SIG-M5 treated with dmso at 0.1 percent for 504 hours (cell line): ENCODE results near the gene AGTRAP.

Experiments used
- DNase-seq: peaks from one replicate; lab custom pipeline; 2025; ENCODE audit not compliant: unreplicated experiment; lab: John Stamatoyannopoulos, UW

The AGTRAP gene

DNA sequence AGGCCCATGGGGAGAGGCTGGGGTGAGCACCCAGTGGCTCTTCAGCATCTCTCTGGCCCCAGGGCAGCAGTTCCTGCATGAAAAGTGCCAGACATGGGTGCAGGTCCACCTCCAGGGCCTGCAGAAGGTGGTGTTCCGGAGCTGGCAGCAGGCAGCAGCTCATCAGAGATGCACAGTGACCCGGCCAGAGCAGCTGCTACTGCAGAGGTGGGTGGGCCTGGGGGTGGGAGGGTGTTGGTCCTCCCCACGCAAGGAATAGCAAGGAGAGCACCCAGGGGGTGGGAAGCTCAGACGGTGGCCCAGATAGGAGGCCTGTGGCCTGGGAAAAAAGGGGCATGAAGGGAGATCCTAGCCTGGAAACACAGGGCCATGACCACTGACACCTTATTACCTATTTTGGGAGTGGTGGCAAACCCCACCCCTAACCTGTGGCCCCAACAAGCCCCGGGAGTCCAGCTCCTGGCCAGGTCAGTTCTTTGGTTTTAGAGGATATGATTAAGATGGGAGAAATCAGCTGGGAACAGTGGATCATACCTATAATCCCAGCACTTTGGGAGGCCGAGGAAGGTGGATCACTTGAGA is 46.3 kb downstream of the AGTRAP start:
- no peak for DNase-seq

DNA sequence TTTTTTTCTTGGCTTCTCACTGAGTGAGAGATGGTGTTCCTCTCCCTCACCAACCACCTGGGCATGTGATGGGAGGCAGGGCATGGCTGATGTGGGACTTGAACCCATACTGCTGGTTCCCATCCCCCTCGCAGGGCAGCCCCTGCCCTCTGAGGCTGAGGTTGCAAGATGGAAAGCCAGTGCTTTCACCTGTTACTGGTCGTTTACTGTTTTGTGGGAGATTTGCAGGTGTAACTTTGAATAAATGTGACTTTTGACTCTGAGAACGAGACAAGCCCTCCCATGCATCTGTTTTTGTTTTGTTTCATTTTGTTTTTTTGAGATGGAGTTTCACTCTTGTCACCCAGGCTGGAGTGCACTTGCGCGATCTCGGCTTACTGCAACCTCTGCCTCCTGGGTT is 47.6 kb downstream of the AGTRAP start:
- DNase-seq = no peak

DNA sequence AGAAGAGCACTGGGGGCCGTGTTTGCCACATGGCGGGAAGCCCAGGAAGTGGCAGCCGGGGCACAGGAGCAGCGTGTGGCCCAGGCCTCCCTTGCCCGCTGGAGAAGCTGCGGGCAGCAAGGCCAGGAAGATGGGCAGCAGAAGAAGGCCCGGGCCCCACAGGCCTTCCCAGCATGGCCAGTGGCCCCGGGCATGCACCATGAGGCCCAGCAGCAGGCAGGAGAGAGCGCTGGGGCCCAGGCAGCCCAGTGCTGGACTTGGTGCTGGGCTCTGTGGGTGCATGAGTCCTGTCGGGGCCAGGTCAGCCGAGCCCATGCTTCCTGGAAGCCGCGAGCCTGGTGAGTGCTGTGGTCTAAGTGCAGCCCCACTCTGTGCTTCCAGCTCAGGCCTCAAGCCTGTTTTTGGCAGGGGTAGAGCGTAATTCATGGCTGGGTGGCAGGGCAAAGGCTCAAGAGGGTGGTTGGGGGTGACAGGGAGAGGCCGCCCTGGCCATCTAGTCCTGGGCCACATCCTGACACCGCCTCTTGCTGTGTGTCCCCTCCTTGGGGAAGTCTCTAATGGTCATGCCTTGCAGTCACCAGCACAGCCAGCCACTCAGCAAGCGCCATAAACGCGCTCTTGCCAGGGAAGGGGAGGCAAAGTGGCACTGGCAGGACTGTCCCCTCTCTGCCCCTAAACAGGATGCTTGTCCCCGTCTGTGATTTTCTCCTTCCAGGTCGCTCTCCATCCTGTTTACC is 48.5 kb downstream of the AGTRAP start:
- no peak for DNase-seq

DNA sequence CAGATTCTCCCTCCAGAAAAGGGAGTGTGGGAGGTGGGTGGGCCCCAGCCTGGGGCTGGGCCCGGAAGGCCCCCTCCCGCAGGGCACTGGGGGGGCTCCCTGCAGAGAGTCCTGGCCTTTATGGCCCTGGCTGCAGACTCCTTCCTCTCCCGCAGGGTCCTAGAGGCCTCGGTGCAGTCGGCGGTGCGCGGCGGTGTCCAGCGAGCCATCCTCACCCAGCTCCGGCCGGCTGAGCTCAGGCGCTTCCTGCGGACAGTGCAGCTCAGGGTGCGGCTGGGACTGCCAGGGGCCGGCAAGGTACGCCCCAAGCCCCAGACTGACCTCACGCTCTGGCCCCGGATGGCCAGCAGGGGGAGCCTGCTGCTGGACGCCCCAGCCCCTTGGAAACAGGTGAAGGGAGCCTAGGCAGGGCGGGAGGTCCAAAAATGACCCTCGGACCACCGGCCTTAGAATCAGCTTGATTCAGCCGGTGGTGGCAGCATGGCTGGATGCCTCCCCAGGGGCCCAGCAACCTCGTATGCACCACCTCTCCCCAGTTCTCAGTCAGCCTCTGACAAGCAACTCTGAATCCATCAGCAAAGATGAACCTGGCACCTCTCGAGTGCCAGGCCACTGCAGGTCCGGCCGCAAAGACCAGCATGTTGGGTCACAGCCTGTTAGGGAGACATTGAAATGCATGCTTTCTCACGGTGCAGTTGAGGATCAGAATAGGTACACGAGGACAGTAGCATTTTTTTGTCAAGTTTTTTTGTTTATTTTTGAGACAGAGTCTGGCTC is 49.2 kb downstream of the AGTRAP start:
- DNase-seq = no peak

DNA sequence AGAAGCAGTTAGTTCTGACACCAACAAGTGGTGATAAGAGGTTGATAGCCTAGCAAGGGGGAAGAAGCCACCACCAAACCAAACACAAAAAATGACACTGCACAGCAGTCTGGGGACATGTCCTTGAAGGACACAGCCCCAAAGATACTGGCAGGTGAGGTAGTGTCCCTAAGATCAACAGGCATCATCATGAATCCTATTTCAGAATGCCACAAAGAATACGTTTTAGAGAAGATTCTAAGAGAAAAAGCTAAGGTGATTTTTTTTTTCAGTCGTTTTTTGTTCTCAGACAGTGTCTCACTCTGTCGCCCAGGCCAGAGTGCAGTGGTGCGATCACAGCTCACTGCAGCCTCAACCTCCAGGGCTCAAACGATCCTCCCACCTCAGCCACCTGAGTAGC is 50.2 kb downstream of the AGTRAP start:
- DNase-seq = no peak

DNA sequence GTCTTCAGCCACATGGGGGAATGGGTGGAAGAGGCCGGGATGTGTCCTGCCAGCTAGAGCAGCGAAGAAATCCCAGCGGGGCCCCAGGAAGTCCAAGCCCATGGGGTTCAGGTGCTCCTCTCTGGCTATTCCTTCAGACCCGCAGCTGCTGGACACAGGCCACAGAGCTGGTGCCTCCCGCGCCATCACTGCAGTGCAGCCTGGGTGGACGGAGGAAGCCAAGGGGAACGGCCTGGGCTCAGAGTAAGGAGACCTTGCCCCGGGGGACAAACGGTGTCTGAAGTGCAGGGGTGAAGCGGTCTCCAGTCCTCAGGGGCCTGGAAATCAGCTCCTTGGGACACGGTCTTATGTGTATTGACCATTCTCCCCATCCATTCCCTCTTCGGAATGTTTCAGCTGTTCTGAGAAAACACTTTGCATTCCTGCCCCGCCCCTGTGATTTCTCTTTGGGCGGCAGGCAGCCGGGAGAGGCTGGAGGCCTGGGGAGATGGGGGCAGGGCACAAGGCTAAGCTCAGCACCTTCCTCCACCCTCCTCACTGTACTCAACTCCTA is 51.4 kb downstream of the AGTRAP start:
- DNase-seq = no peak

DNA sequence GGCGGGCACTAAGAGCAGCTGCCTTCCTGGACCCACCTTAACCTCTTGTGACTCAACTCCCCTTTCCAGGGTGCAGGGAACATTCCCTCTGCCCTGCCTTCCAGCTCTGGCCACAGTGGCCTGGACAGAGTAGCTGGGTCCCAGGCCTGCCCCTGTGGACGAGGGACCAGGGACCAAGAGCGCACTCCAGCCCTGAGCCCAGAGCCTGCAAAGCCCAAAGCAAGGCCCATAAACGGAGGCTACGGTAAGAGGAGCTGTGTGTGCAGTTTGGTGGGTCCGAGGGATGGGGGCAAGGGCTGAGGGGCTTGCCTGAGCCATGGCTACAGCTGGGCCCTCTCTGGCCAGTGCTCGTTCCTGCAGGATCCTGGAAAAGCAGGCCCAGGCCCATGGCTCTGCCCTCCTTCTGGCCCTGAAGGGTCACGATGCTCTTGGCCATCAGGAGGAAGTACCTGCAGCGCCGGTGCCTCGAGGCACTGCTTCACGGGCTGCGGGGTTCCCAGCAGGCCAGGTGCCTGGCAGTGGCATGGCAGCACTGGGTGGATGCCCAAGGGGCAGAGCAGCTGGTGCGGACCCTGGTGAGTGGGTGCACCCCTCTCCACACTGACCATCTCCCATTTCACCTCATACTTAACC is 52.0 kb downstream of the AGTRAP start:
- no peak for DNase-seq

DNA sequence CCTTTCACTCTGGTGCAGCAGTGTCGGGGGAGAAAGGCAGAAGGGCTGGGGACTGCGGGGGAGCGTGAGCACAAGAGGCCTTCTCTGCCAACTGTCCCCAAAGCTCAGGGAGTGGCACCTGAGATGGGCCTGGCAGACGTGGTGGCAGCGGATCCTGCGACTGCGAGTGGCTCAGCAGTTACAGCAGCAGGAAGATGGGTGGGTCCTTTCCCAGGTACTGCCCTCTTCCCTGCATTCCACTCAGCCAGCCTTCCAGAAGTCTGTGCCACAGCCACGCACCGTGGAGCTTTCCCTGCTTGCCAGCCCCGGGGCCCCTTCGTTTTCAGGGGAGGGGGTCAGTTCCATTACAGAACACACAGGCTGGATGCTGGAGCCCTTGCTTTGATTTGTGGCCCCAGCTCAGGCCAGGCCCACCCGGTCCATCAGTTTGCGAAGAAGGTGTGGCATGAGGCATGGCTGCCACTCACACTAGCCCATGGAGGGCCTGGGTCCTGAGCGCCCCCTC is 52.7 kb downstream of the AGTRAP start:
- no peak for DNase-seq

DNA sequence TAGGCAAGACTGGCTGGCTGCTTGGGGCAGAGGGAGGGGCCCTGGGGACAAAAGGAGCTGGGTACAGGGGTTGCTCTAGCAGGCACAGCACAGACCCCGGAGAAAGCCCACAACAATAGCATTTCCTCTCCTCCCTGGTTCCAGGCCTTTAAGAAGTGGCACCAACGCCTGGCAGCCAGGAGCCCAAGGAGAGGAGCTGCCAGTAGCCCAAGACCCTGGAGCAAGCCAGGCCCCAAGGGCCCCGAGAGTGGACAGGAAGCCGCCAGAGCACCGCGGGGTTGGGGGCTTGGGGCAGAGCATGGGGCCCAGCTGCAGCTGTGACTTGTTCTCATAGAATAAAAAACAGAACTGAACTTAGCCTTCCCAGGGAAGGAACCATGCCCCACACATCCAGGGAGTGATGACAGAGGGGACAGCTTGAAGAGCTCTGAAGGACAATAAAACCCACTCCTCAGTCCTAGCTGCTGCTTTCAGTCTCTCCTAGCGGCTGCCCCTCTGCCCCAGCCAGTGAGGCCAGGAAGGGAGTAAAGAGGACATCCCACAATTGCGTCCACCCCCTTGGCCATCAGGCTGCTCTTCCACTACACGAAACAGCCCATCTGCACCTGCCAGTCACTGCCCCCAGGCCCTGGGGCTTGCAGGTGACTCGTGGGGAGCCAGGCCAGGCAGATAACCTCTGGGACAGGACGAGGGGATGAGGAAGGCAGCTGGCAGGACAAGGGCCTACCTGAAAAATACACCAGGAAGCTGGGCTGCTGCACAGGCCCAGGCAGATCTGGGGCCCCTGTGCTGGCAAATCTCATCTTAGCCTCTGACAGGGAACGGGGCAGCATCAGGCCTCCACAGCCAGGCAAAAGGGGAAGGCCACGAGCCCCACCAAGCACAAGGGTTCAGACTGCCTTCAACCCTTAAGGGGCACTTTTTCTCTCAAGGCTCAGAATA is 53.5 kb downstream of the AGTRAP start:
- no peak for DNase-seq

DNA sequence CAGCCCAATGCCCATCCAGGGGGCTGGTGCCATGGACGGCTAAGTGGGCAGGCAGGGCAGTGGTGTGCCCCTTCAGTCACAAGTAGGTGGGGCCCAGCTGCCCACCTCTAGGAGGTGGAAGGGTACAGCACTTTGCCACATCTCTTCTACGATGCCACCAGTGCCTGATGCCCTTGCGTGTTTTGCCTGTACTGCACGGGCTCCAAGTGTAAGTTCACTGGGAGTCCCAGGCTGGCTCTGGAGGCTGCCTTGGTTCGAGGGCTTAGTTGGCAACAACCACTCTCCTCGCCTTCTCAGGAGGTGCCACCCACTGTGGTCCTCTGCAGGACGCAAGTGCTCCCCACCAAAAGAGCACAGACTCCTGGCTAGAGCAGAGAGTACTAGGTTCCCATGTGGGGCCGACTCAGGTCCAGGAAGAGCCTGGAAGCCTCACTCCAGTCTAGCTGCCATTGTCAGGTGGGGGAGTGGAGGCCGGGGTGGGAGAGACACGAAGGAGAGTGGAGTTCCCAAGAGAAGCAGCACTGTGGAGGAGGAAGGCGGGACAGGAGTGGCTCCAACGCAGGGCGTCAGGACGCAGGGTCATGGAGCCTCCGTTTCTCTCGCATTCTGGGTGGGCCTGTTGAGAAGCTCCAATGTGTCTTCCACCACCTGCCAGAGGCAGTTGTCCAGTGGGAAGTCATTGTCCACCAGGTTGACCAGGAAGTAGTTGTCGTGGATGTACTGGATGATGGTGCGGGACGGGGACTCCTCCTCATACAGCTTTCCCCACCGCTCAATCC is 54.4 kb downstream of the AGTRAP start:
- no peak for DNase-seq

DNA sequence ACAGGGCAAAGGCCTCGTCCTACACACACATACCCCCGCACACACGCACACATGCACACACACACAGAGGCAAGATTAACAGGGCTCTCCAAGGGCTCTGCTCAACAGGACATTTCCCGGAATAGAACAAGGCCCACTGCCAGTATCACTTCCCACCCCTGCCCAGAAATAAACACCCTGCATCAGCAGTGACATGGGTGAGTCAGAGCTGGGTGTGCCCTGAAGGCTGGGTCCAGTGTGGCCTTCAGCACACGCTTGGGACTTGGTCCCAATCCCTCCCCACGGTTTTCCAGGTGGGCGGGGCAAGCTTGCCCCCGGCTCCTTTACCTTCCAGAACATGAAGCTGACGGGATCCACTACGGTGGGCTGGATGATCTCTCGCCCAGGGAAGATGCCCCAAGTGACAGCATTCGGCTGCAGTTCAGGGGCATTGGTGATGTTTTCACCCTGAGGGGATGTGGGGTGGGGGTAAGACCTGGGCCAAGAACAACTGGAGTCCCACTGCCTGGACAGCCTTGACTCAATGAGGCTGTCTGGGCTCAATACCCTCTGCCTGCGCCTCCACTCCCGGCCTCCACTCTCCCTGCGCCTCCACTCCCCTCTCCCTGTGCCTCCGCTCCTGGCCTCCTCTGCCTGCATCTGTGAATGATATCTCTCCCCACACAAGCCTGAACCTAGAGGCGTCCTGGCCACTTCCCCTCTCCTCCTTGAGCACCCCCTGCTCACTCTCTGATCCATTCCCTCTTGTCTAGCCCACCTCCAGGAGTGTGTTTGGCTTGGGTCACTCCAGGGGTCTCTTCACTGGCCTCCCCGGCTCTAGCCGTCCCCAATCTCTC is 55.2 kb downstream of the AGTRAP start:
- peak; percentile 78 for DNase-seq

DNA sequence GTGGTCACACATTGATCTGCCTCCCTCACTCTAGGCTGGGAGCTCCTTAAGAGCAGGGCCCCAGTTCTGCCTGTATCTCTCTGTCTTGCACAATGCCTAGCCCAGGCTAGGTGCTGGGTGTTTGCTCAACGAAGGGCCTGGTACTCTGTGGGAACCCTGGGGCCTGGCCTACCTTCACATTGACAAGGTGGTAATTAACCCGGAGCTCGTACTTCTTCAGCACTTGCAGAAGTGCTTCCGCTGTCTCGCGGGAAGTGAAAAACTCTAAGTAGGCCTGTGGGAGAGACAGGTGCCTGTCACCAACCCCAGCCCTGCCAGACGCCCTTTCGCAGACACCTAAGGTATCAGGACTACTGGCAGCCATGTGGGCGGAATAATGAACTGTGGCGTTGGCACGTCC is 56.2 kb downstream of the AGTRAP start:
- DNase-seq = no peak

DNA sequence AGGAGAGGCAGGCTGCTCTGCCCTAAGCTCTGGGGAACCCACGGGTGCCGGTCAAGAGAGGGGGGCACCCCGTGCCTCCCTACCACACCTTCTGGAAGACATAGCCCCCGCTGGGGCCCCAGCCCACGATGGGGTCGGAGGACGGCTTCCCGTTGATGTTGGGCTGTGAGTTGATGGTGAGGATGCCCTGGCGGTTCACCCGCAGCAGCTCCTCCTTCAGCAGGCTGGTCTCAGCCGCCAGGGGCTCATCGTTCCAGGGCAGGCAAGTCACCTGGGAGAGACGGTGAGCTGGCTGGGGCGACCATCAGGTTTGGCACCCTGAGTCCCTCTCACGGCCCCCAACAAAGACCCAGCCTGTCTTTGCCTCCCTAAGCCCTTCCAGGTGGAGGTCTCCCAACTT is 57.9 kb downstream of the AGTRAP start:
- no peak for DNase-seq

DNA sequence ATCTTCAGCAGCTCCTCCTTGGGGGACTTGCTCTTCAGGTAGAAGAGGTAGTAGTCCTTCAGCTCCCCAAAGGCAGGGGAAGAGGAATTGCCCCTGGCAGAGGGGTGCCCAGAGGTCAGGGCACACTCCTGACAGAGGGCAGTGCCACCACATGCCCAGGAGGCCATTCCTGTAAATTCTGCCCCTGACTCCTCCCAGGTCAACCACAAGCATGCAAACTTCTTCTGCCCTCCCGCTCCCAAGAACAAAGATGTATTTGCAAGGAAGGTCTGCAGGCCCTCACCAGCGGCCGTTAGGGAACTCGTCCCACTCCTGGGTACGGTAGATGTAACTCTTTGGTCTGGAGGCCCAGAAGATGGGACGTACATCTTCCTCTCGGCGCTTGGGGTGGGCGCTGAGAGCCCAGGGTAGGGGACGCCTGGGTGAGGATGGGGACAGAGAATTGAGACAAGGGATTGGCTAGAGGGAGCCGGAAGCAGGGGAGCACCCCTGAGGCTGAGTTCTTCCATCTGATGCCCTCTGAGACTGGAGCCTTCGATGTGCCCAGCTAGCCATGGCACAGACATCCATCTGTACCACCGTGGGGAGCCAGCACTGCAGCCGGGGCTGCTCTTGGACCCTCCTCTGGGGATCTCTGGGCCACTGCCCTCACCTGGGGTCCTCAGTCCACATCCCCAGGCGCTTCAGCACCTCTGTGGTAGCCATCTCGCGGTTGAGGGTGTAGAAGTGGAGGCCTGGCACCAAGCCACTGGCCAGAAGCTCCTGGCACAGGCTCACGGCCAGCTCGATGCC is 58.7 kb downstream of the AGTRAP start:
- DNase-seq = no peak

DNA sequence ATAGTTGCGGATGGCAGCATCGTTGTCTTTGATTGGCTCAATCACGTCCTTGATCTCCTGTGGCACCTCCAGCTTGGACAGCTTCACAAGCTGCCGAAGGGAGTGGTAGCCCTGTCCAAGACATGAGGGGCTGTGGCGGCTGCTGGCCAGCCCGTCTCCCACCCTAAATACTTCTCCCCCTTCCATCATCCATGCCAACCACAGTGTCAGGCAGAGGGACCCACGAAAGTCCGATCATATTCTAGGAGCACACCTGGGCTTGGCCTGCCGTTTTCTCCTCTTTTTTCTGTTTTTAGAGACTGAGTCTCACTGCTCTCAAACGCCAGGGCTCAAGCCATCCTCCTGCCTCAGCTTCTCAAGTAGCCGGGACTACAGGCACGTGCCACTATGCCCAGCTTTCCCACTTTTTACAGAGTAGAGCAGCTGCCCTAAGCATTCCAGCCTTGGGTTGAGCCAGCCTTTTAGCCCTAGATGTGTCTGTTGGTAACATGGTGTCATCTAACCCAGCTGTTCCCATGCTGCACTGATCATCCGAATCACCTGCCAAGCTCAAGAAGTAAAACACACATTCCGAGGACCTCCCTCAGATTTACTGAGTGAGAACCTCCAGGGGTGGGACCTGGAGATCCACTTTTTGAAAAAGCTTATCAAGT is 59.4 kb downstream of the AGTRAP start:
- DNase-seq = no peak

DNA sequence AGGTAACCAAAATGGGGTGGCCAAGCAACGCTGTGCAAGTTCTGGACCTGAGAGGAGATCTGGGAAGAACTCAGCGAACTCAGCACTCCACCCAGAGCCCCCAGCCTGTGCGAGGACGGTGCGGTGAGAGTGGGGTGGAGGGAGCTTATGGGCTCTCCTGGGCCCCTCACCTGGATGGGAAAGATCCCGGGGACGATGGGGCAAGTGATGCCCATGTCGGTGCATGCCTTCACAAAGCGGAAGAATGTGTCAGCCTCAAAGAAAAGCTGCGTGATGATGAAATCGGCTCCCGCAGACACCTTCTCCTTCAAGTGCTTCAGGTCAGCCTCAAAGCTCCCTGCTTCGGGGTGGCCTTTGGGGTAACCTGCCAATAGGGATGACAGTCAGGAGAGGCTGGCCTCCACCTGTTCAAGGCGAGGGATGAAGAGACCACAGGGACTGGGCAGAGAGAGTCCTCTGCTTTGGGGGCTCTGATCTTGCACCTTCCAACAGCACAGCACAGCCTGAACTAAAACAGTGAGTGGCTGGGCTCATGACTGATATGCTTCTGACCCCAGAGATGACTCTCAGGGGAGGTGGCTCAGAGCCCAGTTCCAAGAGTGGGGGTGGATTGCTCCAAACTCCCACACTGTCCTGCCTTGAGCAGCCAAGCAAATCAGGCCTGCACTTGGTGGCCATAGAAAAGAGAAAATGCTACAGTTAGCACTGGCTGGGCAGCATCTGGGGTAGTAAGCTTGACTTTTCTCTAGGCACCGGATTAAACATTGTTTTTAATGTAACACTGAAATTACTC is 60.3 kb downstream of the AGTRAP start:
- DNase-seq = no peak
